B cell (primary cell): ENCODE data around the gene WNK4. TPM values are rescaled to one million over a fixed set of nuclear protein-coding genes. Genes with fewer than 3 reads are reported as not detected.
A peak's percentile ranks its signal among the peaks of the same experiment; 100 is the strongest.

Experiments
- ATAC-seq: fragments of 200-7000 bp; cut with Tn5 transposase; one replicate; pipeline ENCODE4 v1.10.0; 2021; ENCODE audit warnings: low read depth, mild to moderate bottlenecking, moderate number of reproducible peaks, moderate library complexity
- CTCF ChIA-PET: fragments of 350-600 bp; sonication (Branson Sonifier 250); formaldehyde crosslinking; loops from one replicate; lab custom pipeline; 2021; ENCODE audit warnings: antibody characterized with exemption, inconsistent platforms; lab: Charles Lee
- POLR2A ChIA-PET: fragments of 350-600 bp; sonication (Branson Sonifier 250); formaldehyde crosslinking; loops from one replicate; lab custom pipeline; 2021; ENCODE audit warnings: antibody characterized with exemption; lab: Charles Lee
- DNase-seq: peaks from one replicate; pipeline ENCODE4 v3.0.0; 2013
- H2AFZ ChIP-seq: 2 replicates; pipeline ENCODE4 v1.6.1; 2012; ENCODE audit warnings: mild to moderate bottlenecking, low read depth, low read length; ENCODE audit not compliant: insufficient read depth, poor library complexity, severe bottlenecking
- H3K27ac ChIP-seq, 2 donors: 1 replicate in 1 of 2; 2 replicates in 1 of 2; pipeline ENCODE4 v1.5.1; 2012 to 2013; ENCODE audit warnings: low read length in 2 of 2, mild to moderate bottlenecking in 2 of 2, moderate library complexity in 1 of 2
- H3K27me3 ChIP-seq, 4 experiments: fragments of 200-600 bp in 1 of 4; sonication (generic) in 1 of 4; replicated peaks in 1 of 4; 1 replicate in 2 of 4; 2 replicates in 2 of 4; pipeline versions ENCODE4 v1.6.1 to v1.7.0; 2013 to 2016; ENCODE audit warnings: low read length in 3 of 4, mild to moderate bottlenecking in 2 of 4, mixed read lengths in 1 of 4, moderate library complexity in 1 of 4; ENCODE audit not compliant: insufficient read depth in 4 of 4, control insufficient read depth in 3 of 4; ENCODE audit errors: control extremely low read depth in 1 of 4
- H3K36me3 ChIP-seq, 2 experiments: replicated peaks in 1 of 2; 1 replicate in 1 of 2; 2 replicates in 1 of 2; pipeline versions ENCODE4 v1.6.1 to v1.7.1; 2013; ENCODE audit warnings: low read length in 1 of 2; ENCODE audit not compliant: insufficient read depth in 2 of 2, control insufficient read depth in 1 of 2; ENCODE audit errors: control extremely low read depth in 1 of 2, extremely low read depth in 1 of 2
- H3K4me1 ChIP-seq, 2 donors: fragments of 200-600 bp in 1 of 2; sonication (generic) in 1 of 2; 1 replicate in 1 of 2; 2 replicates in 1 of 2; pipeline versions ENCODE4 v1.5.1 to v1.6.1; 2013 to 2017; ENCODE audit warnings: low read length in 2 of 2; ENCODE audit not compliant: control insufficient read depth in 2 of 2, insufficient read depth in 2 of 2
- H3K4me2 ChIP-seq: replicated peaks from 2 replicates; pipeline ENCODE3; 2012; ENCODE audit warnings: mild to moderate bottlenecking, low read depth, low read length; ENCODE audit not compliant: poor library complexity, severe bottlenecking
- H3K4me3 ChIP-seq, 5 experiments: fragments of 200-600 bp in 1 of 5; sonication (generic) in 1 of 5; 1 replicate in 3 of 5; 2 replicates in 2 of 5; pipeline versions ENCODE4 v1.5.1 to v1.7.0; 2011 to 2016; ENCODE audit warnings: low read length in 4 of 5, mild to moderate bottlenecking in 4 of 5, low read depth in 2 of 5, control low read depth in 1 of 5, moderate library complexity in 1 of 5; ENCODE audit not compliant: insufficient read depth in 1 of 5; ENCODE audit errors: control extremely low read depth in 1 of 5, extremely low read depth in 1 of 5
- H3K79me2 ChIP-seq: fragments of 200-600 bp; sonication (generic); one replicate; pipeline ENCODE4 v1.6.0; 2016; ENCODE audit warnings: low read length; ENCODE audit not compliant: control insufficient read depth, insufficient read depth
- H3K9ac ChIP-seq: fragments of 200-600 bp; sonication (generic); 2 replicates; pipeline ENCODE4 v1.6.1; 2017; ENCODE audit warnings: mild to moderate bottlenecking, low read length, moderate library complexity
- H3K9me3 ChIP-seq, 3 donors: one replicate each; pipeline versions ENCODE4 v1.6.1 to v1.7.1; 2013; ENCODE audit warnings: low read length in 2 of 3; ENCODE audit not compliant: control insufficient read depth in 2 of 3, insufficient read depth in 1 of 3; ENCODE audit errors: control extremely low read depth in 1 of 3
- H4K20me1 ChIP-seq: 2 replicates; pipeline ENCODE4 v1.6.0; 2012; ENCODE audit warnings: mild to moderate bottlenecking, low read length; ENCODE audit not compliant: insufficient read depth, control insufficient read depth, poor library complexity, severe bottlenecking
- H3K27ac Mint-ChIP-seq: one replicate; pipeline ENCODE4 v1.8.0; 2021; ENCODE audit warnings: mixed read lengths
- H3K27me3 Mint-ChIP-seq: one replicate; pipeline ENCODE4 v1.8.0; 2021; ENCODE audit warnings: mixed read lengths
- H3K4me1 Mint-ChIP-seq: one replicate; pipeline ENCODE4 v1.8.0; 2021; ENCODE audit warnings: mixed read lengths
- H3K4me3 Mint-ChIP-seq: one replicate; pipeline ENCODE4 v1.8.0; 2021; ENCODE audit warnings: mixed read lengths
- H3K9me3 Mint-ChIP-seq: one replicate; pipeline ENCODE4 v1.8.0; 2022; ENCODE audit warnings: mixed read lengths; ENCODE audit not compliant: insufficient read depth
- EZH2 ChIP-seq: IDR thresholded peaks from 2 replicates; pipeline ENCODE4 v1.6.1; 2012; ENCODE audit warnings: borderline replicate concordance, low read depth, mild to moderate bottlenecking, moderate library complexity, low read length; ENCODE audit not compliant: insufficient read depth, poor library complexity, severe bottlenecking
- WGBS: methylation state at CpG from one replicate; pipeline ENCODE4 v1.1.5; 2013; ENCODE audit warnings: missing lambda C conversion rate; ENCODE audit not compliant: insufficient coverage; 5-methylcytosine and 5-hydroxymethylcytosine counted together
- intact Hi-C: fragments of 100-400 bp; cut with micrococcal nuclease; formaldehyde crosslinking; loops from one replicate; pipeline ENCODE4 v1.10.0; 2022
- polyA plus RNA-seq: library from polyadenylated mRNA; depleted of rRNA; stranded (reverse); fragments of >200 nt; gene quantifications from 2 replicates; pipeline ENCODE4 v1.2.3, GENCODE V29; 2012
- total RNA-seq, 2 donors: library from RNA; stranded (reverse); fragments of 120-200 nt in 1 of 2; gene quantifications; 1 replicate in 1 of 2; 2 replicates in 1 of 2; pipeline versions ENCODE4 v1.2.3 to v1.2.4, GENCODE V29; 2013 to 2022
- TF ChIP-seq, protein P1 (sequence below): fragments of 200-600 bp; IDR thresholded peaks from one replicate; pipeline ENCODE4 v1.8.0; 2022; ENCODE audit warnings: antibody characterized with exemption, mild to moderate bottlenecking

WNK4 gene
- total and polyA plus RNA-seq, 2 donors (not counting 1 experiment from before 2014, with no cell fraction given): 0.03 to 0.44 TPM

DNA sequence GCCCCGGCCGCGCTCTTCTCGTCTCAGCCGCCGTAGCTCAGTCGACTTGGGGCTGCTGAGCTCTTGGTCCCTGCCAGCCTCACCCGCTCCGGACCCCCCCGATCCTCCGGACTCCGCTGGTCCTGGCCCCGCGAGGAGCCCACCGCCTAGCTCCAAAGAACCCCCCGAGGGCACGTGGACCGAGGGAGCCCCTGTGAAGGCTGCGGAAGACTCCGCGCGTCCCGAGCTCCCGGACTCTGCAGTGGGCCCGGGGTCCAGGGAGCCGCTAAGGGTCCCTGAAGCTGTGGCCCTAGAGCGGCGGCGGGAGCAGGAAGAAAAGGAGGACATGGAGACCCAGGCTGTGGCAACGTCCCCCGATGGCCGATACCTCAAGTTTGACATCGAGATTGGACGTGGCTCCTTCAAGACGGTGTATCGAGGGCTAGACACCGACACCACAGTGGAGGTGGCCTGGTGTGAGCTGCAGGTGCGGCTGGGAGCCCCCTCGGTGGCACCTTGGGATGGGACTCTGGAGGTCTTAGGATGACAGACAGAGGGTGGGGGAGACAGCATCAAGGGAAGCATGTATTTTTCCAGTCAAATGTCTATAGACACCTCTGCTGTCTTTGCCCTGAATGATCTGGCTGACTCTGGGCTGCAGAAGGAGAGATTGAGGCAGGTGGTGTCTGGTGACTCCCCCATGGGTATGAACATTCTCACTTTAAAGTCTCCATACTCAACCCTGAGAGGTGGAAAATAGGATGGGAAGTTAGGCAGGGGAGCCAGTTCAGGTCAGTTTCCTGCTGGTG lies 635 bp downstream of the WNK4 start:
- POLR2A ChIA-PET: no interaction called here
- no peak for TF ChIP-seq EZH2
- TF ChIP-seq, protein P1, sequence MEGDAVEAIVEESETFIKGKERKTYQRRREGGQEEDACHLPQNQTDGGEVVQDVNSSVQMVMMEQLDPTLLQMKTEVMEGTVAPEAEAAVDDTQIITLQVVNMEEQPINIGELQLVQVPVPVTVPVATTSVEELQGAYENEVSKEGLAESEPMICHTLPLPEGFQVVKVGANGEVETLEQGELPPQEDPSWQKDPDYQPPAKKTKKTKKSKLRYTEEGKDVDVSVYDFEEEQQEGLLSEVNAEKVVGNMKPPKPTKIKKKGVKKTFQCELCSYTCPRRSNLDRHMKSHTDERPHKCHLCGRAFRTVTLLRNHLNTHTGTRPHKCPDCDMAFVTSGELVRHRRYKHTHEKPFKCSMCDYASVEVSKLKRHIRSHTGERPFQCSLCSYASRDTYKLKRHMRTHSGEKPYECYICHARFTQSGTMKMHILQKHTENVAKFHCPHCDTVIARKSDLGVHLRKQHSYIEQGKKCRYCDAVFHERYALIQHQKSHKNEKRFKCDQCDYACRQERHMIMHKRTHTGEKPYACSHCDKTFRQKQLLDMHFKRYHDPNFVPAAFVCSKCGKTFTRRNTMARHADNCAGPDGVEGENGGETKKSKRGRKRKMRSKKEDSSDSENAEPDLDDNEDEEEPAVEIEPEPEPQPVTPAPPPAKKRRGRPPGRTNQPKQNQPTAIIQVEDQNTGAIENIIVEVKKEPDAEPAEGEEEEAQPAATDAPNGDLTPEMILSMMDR: no peak
- intact Hi-C loops: no loop called here
- H3K4me1 Mint-ChIP-seq: peaks cover 39% of the 10 kb centered on the region
- Histone ChIP-seq H3K4me1 (peaks cover 26 to 33% of the 10 kb centered on the region in 2 donors), H4K20me1 (no peaks in the 10 kb centered on the region), H3K36me3 (peaks cover 2 to 34% of the 10 kb centered on the region in 2 experiments), H3K79me2 (no peaks in the 10 kb centered on the region), H3K9ac (no peak overlapping the region), H3K27ac (no peak overlapping the region), H3K4me2 (peak overlapping the region; percentile 58), H2AFZ (no peak overlapping the region), H3K9me3 (peaks cover 0 to 24% (median 0%) of the 10 kb centered on the region in 3 donors), H3K4me3 (no peak overlapping the region), H3K27me3 (peaks cover 0 to 58% (median 33%) of the 10 kb centered on the region in 4 experiments)
- CTCF ChIA-PET: no interaction called here
- DNase-seq: no peak
- H3K27me3 Mint-ChIP-seq: peaks cover 49% of the 10 kb centered on the region
- no peak for ATAC-seq
- peak overlapping the region; percentile 57 for H3K4me3 Mint-ChIP-seq
- no peak overlapping the region for H3K27ac Mint-ChIP-seq
- WGBS: 10% methylated on average over 39 of the region's 39 CpGs
- no peaks in the 10 kb centered on the region for H3K9me3 Mint-ChIP-seq

DNA sequence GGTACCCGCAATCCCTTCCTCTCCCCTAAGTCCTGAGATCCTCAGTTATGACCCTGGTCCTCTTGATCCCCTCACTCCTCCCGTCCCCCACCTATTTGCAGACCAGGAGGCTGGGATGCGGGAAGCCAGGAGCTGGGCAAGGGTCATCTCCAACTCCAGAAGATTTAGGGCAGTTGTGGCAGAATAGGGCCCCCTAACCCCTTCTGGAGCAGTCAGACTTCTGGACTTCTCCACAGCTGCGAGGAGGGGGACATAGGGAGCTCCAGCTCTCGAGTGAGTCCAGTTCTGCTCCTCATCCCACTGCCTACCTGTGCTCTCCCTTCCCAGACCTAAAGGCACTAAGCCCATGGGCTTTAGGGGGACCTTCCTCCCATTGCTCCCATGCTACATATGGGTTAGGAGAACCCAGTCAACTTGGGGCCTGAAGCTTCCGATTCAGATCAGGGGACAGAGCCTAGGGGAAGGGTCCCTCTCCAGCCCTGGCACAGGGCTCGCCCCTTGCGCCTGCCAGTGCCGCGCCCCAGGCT lies 1.3 kb downstream of the WNK4 start:
- Histone ChIP-seq H3K4me3 (no peak overlapping the region), H3K36me3 (peaks cover 2 to 28% of the 10 kb centered on the region in 2 experiments), H3K4me2 (no peak overlapping the region), H3K27me3 (peaks cover 0 to 63% (median 37%) of the 10 kb centered on the region in 4 experiments), H3K27ac (no peak overlapping the region), H3K4me1 (peaks cover 26 to 33% of the 10 kb centered on the region in 2 donors), H4K20me1 (no peaks in the 10 kb centered on the region), H3K9ac (no peak overlapping the region), H3K9me3 (peaks cover 0 to 24% (median 0%) of the 10 kb centered on the region in 3 donors), H3K79me2 (no peaks in the 10 kb centered on the region), H2AFZ (no peak overlapping the region)
- ChIA-PET CTCF (interaction anchor here (0.6 kb wide), 1 partner anchor 25 kb away, joined by 4 read pairs; no protein-coding TSS in a partner anchor), POLR2A (no interaction called here)
- DNase-seq: no peak
- Mint-ChIP-seq H3K27me3 (peaks cover 54% of the 10 kb centered on the region), H3K4me3 (no peak overlapping the region), H3K27ac (no peak overlapping the region), H3K4me1 (peaks cover 39% of the 10 kb centered on the region), H3K9me3 (no peaks in the 10 kb centered on the region)
- 41% methylated on average over 5 of the region's 10 CpGs for WGBS
- ATAC-seq: no peak
- TF ChIP-seq EZH2: no peak
- TF ChIP-seq, protein P1: no peak
- intact Hi-C loops: no loop called here
